ENCODE data around the gene AP1M2. TPM values are rescaled to one million over a fixed set of nuclear protein-coding genes. Genes with fewer than 3 reads are reported as not detected.
"Not testable (repeated sequence)": the region's sequence is repeated elsewhere in the genome, so short reads cannot be mapped to it uniquely, and the experiment has no call there.

Gene AP1M2
- total RNA-seq, 2 donors from 2014 or later = not detected

DNA sequence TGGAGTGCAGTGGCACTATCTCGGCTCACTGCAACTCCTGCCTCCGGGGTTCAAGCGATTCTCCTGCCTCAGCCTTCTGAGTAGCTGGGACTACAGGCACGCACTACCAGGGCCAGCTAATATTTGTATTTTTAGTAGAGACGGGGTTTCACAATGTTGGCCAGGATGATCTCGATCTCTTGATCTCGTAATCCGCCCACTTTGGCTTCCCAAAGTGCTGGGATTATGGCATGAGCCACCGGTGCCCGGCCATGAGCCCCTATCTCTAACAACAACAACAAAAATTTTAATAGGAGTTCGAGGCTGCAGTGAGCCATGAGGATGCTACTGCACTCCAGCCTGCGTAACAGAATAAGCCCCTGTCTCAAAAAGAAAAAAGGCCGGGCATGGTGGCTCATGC lies 5.0 kb downstream of the AP1M2 start:
- no peaks in the 10 kb centered on the region for H3K9me3 Mint-ChIP-seq
- ATAC-seq (replicated peaks) = no peak
- no peaks in the 10 kb centered on the region for H3K27me3 Mint-ChIP-seq
- no peak overlapping the region for H3K4me3 Mint-ChIP-seq
- H3K4me1 Mint-ChIP-seq = peaks cover 12% of the 10 kb centered on the region
- H3K27ac Mint-ChIP-seq = no peak overlapping the region
- H3K36me3 Mint-ChIP-seq (ENCODE audit: low read depth) = no peaks in the 10 kb centered on the region

DNA sequence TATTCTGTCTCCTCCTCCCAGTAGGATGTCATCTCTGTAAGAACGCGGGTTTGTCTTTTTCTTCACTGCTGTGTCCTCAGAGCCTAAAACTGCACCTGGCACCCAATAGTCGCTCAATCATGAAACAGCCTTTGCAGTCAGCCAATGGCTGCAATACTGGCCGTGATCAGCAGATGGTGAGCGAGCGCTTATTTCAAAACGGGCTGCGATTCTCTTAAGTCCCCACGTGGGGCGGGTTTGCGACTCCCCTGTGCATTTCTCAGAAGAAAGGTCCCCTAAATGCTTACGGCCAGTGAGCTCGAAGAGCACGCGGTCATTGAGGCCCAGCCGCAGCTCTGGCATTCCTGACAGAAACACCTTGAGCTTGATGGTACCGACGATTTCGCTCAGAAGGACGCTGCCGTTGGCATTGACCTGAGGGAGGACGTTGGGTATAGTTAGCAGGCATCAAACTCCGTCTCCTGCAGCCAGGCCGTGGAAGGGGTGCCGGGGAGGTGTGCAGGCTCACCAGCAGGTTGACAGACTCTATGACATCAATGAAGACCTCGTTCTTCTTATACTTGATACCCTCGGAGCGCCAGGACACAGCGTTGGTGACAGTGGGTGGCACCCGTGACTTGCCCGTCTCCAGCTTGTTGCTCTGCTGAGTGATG lies 6.0 kb downstream of the AP1M2 start:
- Mint-ChIP-seq H3K27ac (no peak overlapping the region), H3K4me3 (no peak overlapping the region), H3K4me1 (peaks cover 12% of the 10 kb centered on the region)

DNA sequence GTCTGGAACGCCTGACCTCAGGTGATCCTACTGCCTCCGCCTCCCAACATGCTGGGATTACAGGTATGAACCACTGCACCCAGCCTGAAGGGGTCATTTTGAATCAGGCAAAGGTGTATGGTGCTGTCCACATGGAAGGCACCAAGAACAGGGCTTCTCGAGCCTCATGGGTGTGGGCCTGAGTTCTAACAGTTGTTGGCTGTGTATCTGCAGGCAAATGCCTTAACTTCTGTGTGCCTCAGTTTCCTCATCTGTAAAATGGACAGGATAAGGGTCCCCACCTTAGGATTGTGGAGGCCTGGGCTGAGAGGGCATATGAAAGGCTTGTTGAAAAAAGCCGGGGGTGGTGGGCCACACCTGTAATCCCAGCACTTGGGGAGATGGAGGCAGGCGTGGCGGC lies 9.2 kb downstream of the AP1M2 start:
- no peaks in the 10 kb centered on the region for H3K9me3 Mint-ChIP-seq
- no peak overlapping the region for H3K27ac Mint-ChIP-seq
- no peak overlapping the region for H3K4me3 Mint-ChIP-seq
- no peaks in the 10 kb centered on the region for H3K36me3 Mint-ChIP-seq (ENCODE audit: low read depth)
- peaks cover 5% of the 10 kb centered on the region for H3K4me1 Mint-ChIP-seq
- H3K27me3 Mint-ChIP-seq = no peaks in the 10 kb centered on the region
- no peak for ATAC-seq (replicated peaks)

More for the DNA sequence above, 6.0 kb downstream of the AP1M2 start:
- H3K27me3 Mint-ChIP-seq = no peaks in the 10 kb centered on the region
- H3K36me3 Mint-ChIP-seq (ENCODE audit: low read depth) = no peaks in the 10 kb centered on the region
- H3K9me3 Mint-ChIP-seq = no peaks in the 10 kb centered on the region
- ATAC-seq (replicated peaks) = peak; percentile 95

DNA sequence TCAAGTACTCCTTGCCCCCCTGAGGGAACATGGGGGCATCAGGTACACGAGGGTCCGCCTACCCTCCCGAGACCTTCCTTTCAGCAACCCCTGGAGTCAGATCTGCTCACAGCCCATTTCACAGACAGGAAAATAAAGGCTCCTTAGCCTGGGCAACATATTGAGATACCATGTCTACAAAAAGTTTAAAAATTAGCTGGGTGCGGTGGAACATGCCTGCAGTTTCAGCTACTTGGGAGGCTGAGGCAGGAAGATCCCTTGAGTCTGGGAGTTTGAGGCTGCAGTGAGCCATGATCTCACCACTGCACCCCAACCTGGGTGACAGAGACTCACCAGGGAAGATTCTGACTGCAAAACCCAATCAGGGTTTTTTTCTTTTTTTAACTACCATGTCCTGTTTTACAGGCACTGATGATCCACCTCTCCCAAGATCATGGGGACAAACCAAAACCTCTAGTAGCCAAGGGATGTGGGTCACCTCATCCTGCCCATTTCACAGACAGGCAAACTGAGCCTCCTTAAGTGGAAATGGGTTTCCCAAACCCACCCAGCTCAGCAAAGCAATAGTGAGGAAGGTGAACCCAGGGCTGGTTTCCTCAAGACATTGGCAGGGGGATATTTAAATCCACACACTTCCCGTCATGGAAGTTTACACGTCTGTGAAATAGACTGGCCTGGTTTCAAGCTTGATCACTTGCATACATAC lies 11.9 kb downstream of the AP1M2 start:
- no peak overlapping the region for H3K4me3 Mint-ChIP-seq
- H3K27ac Mint-ChIP-seq = no peak overlapping the region
- H3K9me3 Mint-ChIP-seq = no peaks in the 10 kb centered on the region
- H3K4me1 Mint-ChIP-seq = peaks cover 6% of the 10 kb centered on the region
- H3K27me3 Mint-ChIP-seq = no peaks in the 10 kb centered on the region
- no peaks in the 10 kb centered on the region for H3K36me3 Mint-ChIP-seq (ENCODE audit: low read depth)
- ATAC-seq (replicated peaks) = no peak

DNA sequence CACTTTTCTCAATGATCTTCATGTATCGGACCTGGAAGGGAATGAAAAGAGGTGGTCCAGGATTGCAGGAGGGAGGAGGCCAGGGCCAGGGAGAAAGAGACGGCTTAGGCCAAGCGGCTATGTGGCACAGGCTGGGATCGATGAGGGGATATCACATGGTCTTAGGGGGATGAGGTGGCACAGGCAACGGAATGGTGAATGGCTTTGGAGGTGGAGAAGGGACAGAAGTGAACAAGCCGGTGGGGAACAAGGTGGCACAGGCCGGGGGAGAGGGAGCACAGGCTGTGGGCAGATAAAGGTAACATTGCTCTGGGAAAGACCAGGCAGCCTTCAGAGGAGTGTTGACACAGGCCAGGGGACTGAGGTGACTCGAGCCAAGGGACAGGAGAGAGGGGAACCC lies 12.7 kb downstream of the AP1M2 start:
- Mint-ChIP-seq H3K9me3 (no peaks in the 10 kb centered on the region), H3K36me3 (ENCODE audit: low read depth) (no peaks in the 10 kb centered on the region), H3K27me3 (no peaks in the 10 kb centered on the region), H3K4me1 (peaks cover 7% of the 10 kb centered on the region), H3K27ac (no peak overlapping the region), H3K4me3 (no peak overlapping the region)
- ATAC-seq (replicated peaks) = no peak

DNA sequence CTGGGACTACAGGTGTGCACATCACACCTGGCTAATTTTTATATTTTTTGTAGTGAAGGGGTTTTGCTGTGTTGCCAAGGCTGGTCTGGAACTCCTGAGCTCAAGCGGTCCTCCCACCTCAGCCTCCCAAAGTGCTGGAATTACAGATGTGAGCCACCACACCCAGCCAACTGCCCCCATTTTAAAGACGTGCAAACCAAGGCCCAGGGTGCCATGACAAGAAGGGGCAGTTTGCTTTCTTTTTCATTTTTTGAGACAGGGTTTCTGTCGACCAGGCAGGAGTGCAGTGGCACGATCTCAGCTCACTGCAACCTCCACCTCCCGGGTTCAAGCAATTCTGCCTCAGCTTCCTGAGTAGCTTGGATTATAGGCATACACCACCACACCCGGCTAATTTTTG lies 13.3 kb downstream of the AP1M2 start:
- H3K4me3 Mint-ChIP-seq = not testable (repeated sequence)

DNA sequence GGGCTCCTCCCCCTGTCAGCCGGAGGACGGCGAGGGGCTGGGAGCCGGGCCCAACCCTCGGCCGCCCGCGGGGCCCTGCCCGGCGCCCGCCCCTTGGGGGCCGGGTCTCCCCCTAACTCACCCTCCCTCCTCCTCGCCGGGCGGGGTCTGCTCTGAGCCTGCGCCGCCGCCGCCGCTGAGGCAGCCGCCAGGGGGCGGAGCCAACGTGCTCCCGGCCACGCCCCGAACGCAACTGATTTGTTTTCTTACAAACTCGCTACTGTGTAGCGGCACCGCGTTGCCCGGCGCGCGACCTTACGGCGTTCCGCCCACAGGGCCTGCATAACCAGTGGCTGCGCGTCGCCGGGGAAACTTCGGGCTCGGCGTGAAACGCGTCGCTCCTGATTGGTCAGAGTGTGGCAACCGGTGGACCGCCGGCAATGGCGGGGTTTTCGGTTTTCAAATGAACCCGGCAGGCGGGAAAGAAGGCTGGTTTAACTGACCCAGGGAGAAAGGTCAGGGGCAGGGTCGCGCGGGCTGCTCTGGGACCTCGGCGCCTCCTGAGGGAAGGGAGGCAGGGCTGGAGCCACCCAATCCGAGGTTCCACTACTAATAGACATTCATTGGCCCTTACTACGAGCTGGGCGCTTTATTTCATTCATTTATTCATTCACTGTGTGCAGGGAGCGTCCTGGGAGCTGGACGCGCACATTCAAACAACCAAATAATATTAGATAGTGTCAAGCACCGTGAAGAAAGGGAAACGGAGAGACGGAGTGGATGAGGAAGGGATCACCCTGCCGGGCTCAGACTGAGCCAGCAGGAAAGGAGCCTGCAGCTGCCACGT lies 18.1 kb downstream of the AP1M2 start, which contains the start of gene CDKN2D:
TSS of gene CDKN2D (minus strand) at position 154 of the 826 bp plus-strand sequence. CDS start 326 bp downstream, outside the sequence.
- Mint-ChIP-seq H3K27me3 (no peaks in the 10 kb centered on the region), H3K4me1 (peaks cover 29% of the 10 kb centered on the region), H3K27ac (peak within 1 kb of the TSS; percentile 96), H3K4me3 (peak within 1 kb of the TSS; percentile 98), H3K36me3 (ENCODE audit: low read depth) (peaks cover 41% of the 10 kb centered on the region), H3K9me3 (no peaks in the 10 kb centered on the region)
- peak; percentile 83 for ATAC-seq (replicated peaks)

More for the DNA sequence above, 13.3 kb downstream of the AP1M2 start:
- H3K4me1 Mint-ChIP-seq = peaks cover 11% of the 10 kb centered on the region
- H3K36me3 Mint-ChIP-seq (ENCODE audit: low read depth); H3K9me3 Mint-ChIP-seq; ATAC-seq (replicated peaks); H3K27me3 Mint-ChIP-seq; H3K27ac Mint-ChIP-seq: not testable (repeated sequence)

DNA sequence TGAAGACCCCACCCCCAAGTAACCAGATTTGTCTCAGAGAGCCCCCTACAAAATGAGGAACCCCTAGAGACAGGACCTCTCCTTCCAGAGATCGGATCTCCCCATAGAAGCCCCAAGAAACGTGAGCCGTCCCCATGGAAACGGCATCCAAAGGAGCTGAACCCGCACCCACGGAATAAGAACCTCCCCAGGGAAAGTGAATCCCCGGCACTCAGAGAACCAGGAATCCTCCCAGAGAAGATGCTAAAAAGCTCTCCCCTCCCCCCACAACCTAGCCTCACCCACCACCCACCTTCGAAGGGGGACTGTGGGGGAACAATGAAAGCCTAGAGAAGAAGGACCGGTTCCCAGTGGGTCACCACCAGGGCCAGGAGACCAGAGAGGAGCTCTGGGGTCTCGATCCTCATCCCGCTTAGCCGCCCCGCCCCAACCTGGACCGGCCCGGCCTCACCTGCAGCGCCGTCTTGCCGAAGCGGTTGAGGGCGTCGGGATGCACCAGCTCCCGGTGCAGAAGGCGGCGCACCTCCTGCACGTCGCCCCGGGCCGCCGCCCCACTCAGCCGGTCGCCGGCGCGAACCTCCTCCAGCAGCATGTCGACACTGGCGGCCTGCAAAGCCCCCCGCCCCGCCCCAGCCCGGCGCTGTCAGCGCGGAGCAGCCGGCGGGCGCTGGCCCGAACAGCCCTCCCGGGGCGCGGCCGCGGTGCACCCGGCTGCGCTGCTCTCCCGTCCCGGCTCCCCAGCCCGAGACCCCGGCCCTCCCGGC lies 18.9 kb downstream of the AP1M2 start:
- Mint-ChIP-seq H3K4me1 (peaks cover 29% of the 10 kb centered on the region), H3K4me3 (peak overlapping the region; percentile 98), H3K27ac (peak overlapping the region; percentile 95), H3K36me3 (ENCODE audit: low read depth) (peaks cover 45% of the 10 kb centered on the region), H3K9me3 (no peaks in the 10 kb centered on the region), H3K27me3 (no peaks in the 10 kb centered on the region)
- peak; percentile 22 for ATAC-seq (replicated peaks)

DNA sequence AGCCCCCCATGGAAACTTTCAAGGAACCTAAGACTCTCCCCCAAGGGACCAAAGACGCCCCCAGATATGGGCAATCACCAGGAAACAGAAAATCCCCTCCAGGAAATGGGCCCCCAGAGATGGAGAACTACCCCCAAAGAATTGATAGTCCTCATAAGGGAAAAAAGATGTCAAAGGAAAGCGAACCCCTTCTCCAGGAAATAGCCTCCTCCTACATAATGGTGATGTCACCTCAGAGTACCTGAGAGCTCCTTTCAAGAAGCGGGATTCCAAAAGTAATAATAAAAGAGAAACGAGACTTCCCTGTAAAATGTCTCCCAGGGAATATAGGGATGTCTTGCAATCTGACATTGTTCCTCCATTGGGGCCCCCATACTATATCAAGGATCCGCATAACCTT lies 19.5 kb downstream of the AP1M2 start:
- Mint-ChIP-seq H3K9me3 (no peaks in the 10 kb centered on the region), H3K27me3 (no peaks in the 10 kb centered on the region), H3K36me3 (ENCODE audit: low read depth) (peaks cover 48% of the 10 kb centered on the region), H3K27ac (peak overlapping the region; percentile 95), H3K4me3 (peak overlapping the region; percentile 98), H3K4me1 (peaks cover 29% of the 10 kb centered on the region)
- ATAC-seq (replicated peaks) = no peak

DNA sequence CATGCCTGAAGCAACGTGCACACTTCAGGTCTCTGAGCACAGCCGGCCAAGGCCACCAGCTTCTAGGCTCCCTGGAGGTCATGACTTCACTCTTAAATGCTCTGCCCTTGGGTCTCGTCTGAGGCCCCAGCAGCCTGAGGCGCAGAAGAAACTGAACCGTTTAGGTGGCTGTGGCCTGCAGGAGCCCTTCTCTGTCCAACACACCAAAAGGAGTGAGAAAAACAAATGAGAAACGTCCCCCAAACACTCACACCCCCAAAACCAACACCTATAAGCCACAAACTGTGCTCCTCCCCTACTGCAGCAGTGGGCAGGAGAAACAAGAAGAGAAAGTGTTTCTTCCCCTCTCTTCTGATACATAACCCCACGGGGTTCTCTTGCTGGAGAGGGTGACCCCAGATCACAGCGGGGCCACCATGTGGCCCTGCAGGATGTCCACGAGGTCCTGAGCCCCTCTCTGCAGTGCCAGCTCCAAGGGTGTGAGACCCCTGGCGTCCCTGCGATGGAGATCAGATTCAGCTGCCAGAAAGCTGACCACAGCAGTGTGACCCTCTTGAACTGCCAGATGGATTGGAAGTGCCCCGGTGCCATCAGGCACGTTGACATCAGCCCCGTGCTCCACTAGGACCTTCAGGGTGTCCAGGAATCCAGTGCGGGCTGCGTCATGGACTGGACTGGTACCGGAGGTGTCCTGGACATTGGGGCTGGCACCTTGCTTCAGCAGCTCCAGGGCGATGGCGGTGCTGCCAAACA lies 20.3 kb downstream of the AP1M2 start:
- Mint-ChIP-seq H3K27ac (peak overlapping the region; percentile 95), H3K4me3 (peak overlapping the region; percentile 98), H3K27me3 (no peaks in the 10 kb centered on the region), H3K36me3 (ENCODE audit: low read depth) (peaks cover 56% of the 10 kb centered on the region), H3K9me3 (no peaks in the 10 kb centered on the region), H3K4me1 (peaks cover 23% of the 10 kb centered on the region)
- ATAC-seq (replicated peaks) = peak; percentile 12

DNA sequence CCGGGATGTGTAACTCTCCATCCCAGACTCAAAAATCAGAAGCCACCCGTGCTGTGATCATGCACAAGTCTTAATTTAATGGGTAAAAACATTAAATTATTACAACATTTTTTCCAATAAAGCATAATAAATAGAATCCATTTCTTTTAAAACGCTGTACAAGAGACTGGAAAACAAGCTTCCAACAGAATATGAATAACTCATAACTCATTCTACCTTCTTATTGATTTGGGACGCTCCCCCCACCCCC lies 20.8 kb downstream of the AP1M2 start:
- Mint-ChIP-seq H3K27me3 (no peaks in the 10 kb centered on the region), H3K4me3 (peak overlapping the region; percentile 98), H3K4me1 (peaks cover 23% of the 10 kb centered on the region), H3K27ac (peak overlapping the region; percentile 95), H3K36me3 (ENCODE audit: low read depth) (peaks cover 61% of the 10 kb centered on the region), H3K9me3 (no peaks in the 10 kb centered on the region)
- no peak for ATAC-seq (replicated peaks)

DNA sequence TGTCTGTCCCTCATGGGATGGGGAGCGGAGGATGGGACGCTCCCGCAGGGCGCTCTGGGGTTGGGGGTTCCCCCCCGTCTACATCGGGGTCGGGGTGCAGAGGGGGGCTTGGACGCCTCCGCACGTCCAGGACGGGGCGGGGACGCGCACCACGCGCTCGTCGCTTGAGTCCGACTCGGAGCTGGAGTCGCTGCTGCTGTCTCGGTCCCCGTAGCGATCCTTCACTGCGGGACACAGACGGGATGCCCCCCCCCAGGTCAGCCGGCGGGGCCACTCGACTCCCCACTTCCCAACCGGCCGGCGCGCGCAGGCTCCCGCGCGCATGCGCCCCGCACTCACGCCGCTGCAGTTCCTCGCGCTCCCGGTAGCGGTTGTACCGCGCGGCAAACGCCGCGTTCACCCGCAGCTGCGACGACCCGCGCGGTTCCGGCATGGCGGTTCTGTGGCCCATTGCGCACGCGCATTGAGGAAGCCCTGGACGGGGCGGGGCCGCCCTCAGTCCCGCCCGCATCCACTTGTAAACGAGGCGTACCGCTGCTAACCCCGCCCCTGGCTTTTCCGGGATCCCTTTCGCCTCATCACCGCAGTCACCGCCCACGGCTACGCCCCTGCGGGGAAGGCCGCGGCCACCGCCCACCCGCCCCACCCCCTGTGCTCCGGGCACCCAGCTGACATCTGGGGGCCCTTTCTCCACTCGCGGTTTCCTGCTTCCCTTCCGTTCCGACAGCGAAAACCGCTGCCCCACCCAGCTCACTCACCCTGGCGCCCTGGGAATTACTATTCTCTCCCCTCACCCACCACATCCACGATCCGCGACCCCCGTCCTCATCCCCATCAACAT lies 21.3 kb downstream of the AP1M2 start, which contains the start of gene KRI1:
TSS of gene KRI1 (minus strand) at position 444 of the 841 bp plus-strand sequence. CDS start at position 433, 11 bp downstream.
- Mint-ChIP-seq H3K27ac (peak within 1 kb of the TSS; percentile 95), H3K36me3 (ENCODE audit: low read depth) (peaks cover 67% of the 10 kb centered on the region), H3K27me3 (no peaks in the 10 kb centered on the region), H3K4me3 (peak within 1 kb of the TSS; percentile 98), H3K4me1 (peaks cover 23% of the 10 kb centered on the region), H3K9me3 (no peaks in the 10 kb centered on the region)
- ATAC-seq (replicated peaks) = peak; percentile 57

DNA sequence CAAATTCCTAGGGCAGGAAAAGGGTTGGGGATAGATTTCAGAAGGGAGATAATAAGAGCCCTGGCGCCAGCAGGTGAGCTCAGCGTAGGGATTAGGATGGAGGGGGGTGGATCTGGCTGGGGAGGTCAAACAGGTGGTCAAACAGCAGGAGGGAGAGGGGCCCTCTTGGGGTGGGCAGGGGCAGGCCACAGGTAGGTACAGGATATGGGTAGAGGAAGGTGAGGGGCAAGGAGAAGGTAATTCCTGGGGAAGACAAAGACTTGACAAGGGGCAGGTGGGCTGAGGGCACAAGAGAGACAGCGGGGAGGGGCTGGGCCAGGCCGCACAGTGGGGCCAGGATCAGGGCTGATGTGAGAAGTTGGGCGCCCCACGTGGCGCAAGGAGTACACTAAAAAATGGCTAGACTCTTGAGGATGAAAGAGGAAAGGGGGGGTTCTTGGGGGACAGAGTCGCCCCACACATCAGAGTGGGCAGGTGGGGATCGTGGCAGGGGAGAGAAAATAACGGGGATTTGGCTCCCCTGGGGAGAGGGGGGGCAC lies 22.0 kb downstream of the AP1M2 start:
- no peaks in the 10 kb centered on the region for H3K9me3 Mint-ChIP-seq
- H3K36me3 Mint-ChIP-seq (ENCODE audit: low read depth) = peaks cover 74% of the 10 kb centered on the region
- ATAC-seq (replicated peaks) = no peak
- H3K4me3 Mint-ChIP-seq = peak overlapping the region; percentile 98
- H3K27me3 Mint-ChIP-seq = no peaks in the 10 kb centered on the region
- H3K27ac Mint-ChIP-seq = peak overlapping the region; percentile 95
- H3K4me1 Mint-ChIP-seq = peaks cover 23% of the 10 kb centered on the region

All from activated T-helper 17 cell treated with anti-CD3 and anti-CD28 coated beads, Interleukin-2, amount 50 U/mL, for 72 hours (primary cell).